ENCODE data around the gene BRD4.
A peak's percentile ranks its signal among the peaks of the same experiment; 100 is the strongest.

BRD4 gene

GRCh38 chr19:15260939-15261338 lies 71.4 kb downstream of the BRD4 start:
- Histone ChIP-seq H3K9ac (peak overlapping the region; percentile 43; the same call in 1 of the 2 replicates), H3K4me3 (no peak overlapping the region), H3K4me2 (peak overlapping the region; percentile 64), H3K36me3 (peaks cover 100% of the 10 kb centered on the region), H3K9me3 (no peaks in the 10 kb centered on the region), H3K27me3 (no peaks in the 10 kb centered on the region), H3K4me1 (peaks cover 45% of the 10 kb centered on the region), H3K27ac (peak overlapping the region; percentile 36; the same call in 1 of the 2 replicates), H4K20me1 (peaks cover 100% of the 10 kb centered on the region)
- no peak for TF ChIP-seq Cebpa-rat (IDR thresholded peaks at IDR 0.05)

GRCh38 chr19:15259907-15260306 lies 72.4 kb downstream of the BRD4 start:
- no peak for TF ChIP-seq Cebpa-rat (IDR thresholded peaks at IDR 0.05)
- H3K27me3 ChIP-seq: no peaks in the 10 kb centered on the region
- peaks cover 100% of the 10 kb centered on the region for H4K20me1 ChIP-seq
- H3K9ac ChIP-seq: peak overlapping the region; percentile 43; the same call in 1 of the 2 replicates
- peak overlapping the region; percentile 36 for H3K27ac ChIP-seq
- H3K4me1 ChIP-seq: peaks cover 56% of the 10 kb centered on the region
- H3K4me3 ChIP-seq: no peak overlapping the region
- H3K4me2 ChIP-seq: peak overlapping the region; percentile 64
- H3K9me3 ChIP-seq: no peaks in the 10 kb centered on the region
- peaks cover 100% of the 10 kb centered on the region for H3K36me3 ChIP-seq

GRCh38 chr19:15257782-15258181 lies 74.6 kb downstream of the BRD4 start:
- Histone ChIP-seq H3K27ac (no peak overlapping the region), H3K9ac (no peak overlapping the region), H3K4me2 (no peak overlapping the region), H3K36me3 (peaks cover 100% of the 10 kb centered on the region), H4K20me1 (peaks cover 100% of the 10 kb centered on the region), H3K4me1 (peaks cover 77% of the 10 kb centered on the region), H3K9me3 (no peaks in the 10 kb centered on the region), H3K27me3 (no peaks in the 10 kb centered on the region), H3K4me3 (no peak overlapping the region)
- no peak for TF ChIP-seq Cebpa-rat (IDR thresholded peaks at IDR 0.05)

- Histone ChIP-seq H3K4me1 (peaks cover 87% of the 10 kb centered on the region), H3K9me3 (no peaks in the 10 kb centered on the region), H3K27me3 (no peaks in the 10 kb centered on the region), H4K20me1 (peaks cover 100% of the 10 kb centered on the region), H3K36me3 (peaks cover 100% of the 10 kb centered on the region), H3K27ac (0 out of 2 replicates have a peak overlapping the region, but pooled peaks have one; percentile 4), H3K4me3 (no peak overlapping the region), H3K9ac (peak overlapping the region; percentile 38; the same call in 1 of the 2 replicates), H3K4me2 (peak overlapping the region; percentile 40)
- no peak for TF ChIP-seq Cebpa-rat (IDR thresholded peaks at IDR 0.05)
Observed at GRCh38 chr19:15256708-15257331, 75.5 kb downstream of the BRD4 start.

- H3K27ac ChIP-seq: peak overlapping the region; percentile 4; the same call in 1 of the 2 replicates
- no peaks in the 10 kb centered on the region for H3K9me3 ChIP-seq
- no peak overlapping the region for H3K4me3 ChIP-seq
- peaks cover 91% of the 10 kb centered on the region for H3K4me1 ChIP-seq
- no peaks in the 10 kb centered on the region for H3K27me3 ChIP-seq
- H3K36me3 ChIP-seq: peaks cover 98% of the 10 kb centered on the region
- H3K9ac ChIP-seq: peak overlapping the region; percentile 38; the same call in 1 of the 2 replicates
- H4K20me1 ChIP-seq: peaks cover 100% of the 10 kb centered on the region
- peak overlapping the region; percentile 40; the same call in 1 of the 2 replicates for H3K4me2 ChIP-seq
- TF ChIP-seq Cebpa-rat (IDR thresholded peaks at IDR 0.05): no peak
Observed at GRCh38 chr19:15255359-15255990, 76.9 kb downstream of the BRD4 start.

- H3K9ac ChIP-seq: no peak overlapping the region
- H3K27ac ChIP-seq: no peak overlapping the region
- no peak for TF ChIP-seq Cebpa-rat (IDR thresholded peaks at IDR 0.05)
- peaks cover 98% of the 10 kb centered on the region for H3K36me3 ChIP-seq
- peak overlapping the region; percentile 81; the same call in 1 of the 2 replicates for H3K4me2 ChIP-seq
- peaks cover 91% of the 10 kb centered on the region for H3K4me1 ChIP-seq
- no peak overlapping the region for H3K4me3 ChIP-seq
- no peaks in the 10 kb centered on the region for H3K9me3 ChIP-seq
- H4K20me1 ChIP-seq: peaks cover 100% of the 10 kb centered on the region
- H3K27me3 ChIP-seq: no peaks in the 10 kb centered on the region
Observed at GRCh38 chr19:15254547-15254946, 77.8 kb downstream of the BRD4 start.

GRCh38 chr19:15253513-15253912 lies 78.8 kb downstream of the BRD4 start:
- H3K4me2 ChIP-seq: peak overlapping the region; percentile 81
- H3K4me1 ChIP-seq: peaks cover 95% of the 10 kb centered on the region
- H3K27ac ChIP-seq: peak overlapping the region; percentile 80
- TF ChIP-seq Cebpa-rat (IDR thresholded peaks at IDR 0.05): no peak
- peaks cover 100% of the 10 kb centered on the region for H4K20me1 ChIP-seq
- H3K9me3 ChIP-seq: no peaks in the 10 kb centered on the region
- H3K4me3 ChIP-seq: peak overlapping the region; percentile 40
- H3K27me3 ChIP-seq: no peaks in the 10 kb centered on the region
- H3K9ac ChIP-seq: peak overlapping the region; percentile 30; the same call in 1 of the 2 replicates
- H3K36me3 ChIP-seq: peaks cover 97% of the 10 kb centered on the region

GRCh38 chr19:15253061-15253460 lies 79.3 kb downstream of the BRD4 start:
- peaks cover 92% of the 10 kb centered on the region for H3K36me3 ChIP-seq

GRCh38 chr19:15252398-15253018 lies 79.8 kb downstream of the BRD4 start:
- Histone ChIP-seq H3K4me2 (peak overlapping the region; percentile 81), H3K27ac (peak overlapping the region; percentile 80)

More at GRCh38 chr19:15253061-15253460, 79.3 kb downstream of the BRD4 start:
- Histone ChIP-seq H3K27ac (peak overlapping the region; percentile 80), H4K20me1 (peaks cover 100% of the 10 kb centered on the region), H3K4me1 (peaks cover 100% of the 10 kb centered on the region), H3K4me3 (peak overlapping the region; percentile 40), H3K9me3 (no peaks in the 10 kb centered on the region), H3K4me2 (peak overlapping the region; percentile 81), H3K9ac (peak overlapping the region; percentile 30; the same call in 1 of the 2 replicates), H3K27me3 (no peaks in the 10 kb centered on the region)
- TF ChIP-seq Cebpa-rat (IDR thresholded peaks at IDR 0.05): no peak

More at GRCh38 chr19:15252398-15253018, 79.8 kb downstream of the BRD4 start:
- H3K9ac ChIP-seq: peak overlapping the region; percentile 30; the same call in 1 of the 2 replicates
- H3K36me3 ChIP-seq: peaks cover 88% of the 10 kb centered on the region
- H3K4me1 ChIP-seq: peaks cover 100% of the 10 kb centered on the region
- no peaks in the 10 kb centered on the region for H3K27me3 ChIP-seq
- no peak overlapping the region; the same call in 1 of the 2 replicates for H3K4me3 ChIP-seq
- peaks cover 100% of the 10 kb centered on the region for H4K20me1 ChIP-seq
- TF ChIP-seq Cebpa-rat (IDR thresholded peaks at IDR 0.05): no peak
- H3K9me3 ChIP-seq: no peaks in the 10 kb centered on the region
